ENCODE results near the gene BLID.

The BLID gene

DNA sequence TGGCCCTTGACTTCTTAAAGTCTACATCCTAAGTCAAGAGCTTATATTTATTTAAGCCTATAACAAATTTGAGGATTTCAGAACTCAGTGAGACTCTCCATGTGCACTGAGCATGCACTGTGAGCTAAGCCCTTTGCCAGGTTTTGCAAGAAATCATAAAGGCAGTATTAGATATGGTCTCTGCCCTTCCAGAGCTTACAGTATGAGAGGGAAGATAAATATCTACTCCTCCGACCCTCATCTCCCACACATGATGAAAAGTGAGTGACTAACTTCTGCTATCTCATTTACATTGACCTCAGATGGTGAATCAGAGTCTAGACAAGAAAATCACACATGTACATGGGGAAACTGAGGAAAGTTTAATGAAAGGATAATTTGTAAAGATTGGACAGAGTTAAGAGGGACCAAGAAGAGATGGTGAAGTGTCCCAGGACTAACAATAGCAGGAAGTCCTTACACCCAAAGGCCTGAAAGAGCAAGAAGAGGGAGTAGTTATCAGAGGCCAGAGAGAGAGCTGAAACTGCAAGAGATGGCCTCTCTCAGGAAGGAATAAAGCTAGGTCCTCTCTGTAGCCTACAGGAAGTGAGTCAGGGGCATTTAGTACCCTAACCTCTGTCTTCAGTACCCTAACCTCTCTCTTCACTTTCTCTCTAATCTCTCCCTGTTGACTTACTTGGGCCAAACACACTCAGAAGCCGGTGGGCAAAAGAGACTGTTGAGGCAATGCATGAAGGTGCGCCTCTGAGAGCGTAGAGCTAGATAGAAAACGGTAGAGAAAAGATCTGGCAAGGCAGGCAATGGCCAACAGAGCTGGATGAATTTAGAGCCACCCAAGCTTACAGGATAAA lies 23.0 kb upstream of the BLID start:
- DNase-seq = no peak

DNA sequence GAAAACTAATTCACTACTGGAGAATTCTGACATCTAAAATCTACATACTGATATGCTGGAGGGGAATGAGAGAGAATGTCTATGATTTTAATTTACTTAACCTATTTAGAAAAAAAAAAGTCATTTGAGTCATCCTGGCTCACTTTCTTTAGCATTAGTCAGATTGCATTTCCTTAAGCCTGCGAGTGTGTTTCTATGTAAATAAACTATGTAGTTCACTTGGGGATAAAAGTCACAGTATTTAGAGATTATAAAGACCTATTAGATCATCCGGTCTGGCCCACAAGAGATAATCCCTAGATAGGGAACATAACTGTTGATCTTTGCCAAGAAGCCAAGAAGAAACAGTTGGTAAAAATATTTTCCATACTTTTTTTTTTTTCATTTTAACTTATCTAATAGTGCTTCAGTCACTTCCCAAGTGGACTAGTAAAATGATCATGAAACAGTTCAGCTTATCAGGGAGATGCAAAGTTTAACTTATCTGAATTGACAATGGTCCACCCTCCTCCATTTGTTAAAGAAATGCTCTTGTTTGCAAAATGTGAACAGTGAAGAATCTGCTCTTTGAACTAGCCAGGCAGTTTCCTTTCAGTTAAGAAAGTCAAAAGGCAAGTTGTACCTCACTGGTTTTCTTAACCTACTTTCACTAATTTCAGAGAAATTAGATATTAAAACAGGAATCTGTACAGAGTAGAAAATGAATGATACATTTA lies 21.2 kb upstream of the BLID start:
- no peak for DNase-seq

GRCh38 chr11:122131126-122131525 lies 15.1 kb upstream of the BLID start:
- DNase-seq = no peak

GRCh38 chr11:122128146-122128545 lies 12.1 kb upstream of the BLID start:
- DNase-seq = no peak

DNA sequence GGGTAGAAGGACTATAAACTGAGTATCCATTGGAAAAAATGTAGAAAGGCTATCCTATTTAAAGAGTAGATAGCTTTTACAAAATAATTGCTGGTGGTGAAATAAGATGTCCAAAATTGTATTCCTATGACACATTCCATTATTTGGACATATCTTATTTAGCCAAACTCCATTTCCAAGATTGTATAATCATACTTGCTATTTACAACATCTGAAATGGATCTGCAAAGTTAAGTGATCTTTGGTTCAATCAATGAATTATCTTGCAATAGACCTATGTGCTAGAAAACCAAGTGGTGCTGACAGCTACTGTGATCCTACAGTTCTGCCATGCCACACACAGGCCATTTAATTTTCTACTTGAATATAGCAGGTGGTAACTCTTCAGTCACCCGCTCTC lies 11.0 kb upstream of the BLID start:
- peak in 1 of 3 experiments; percentile 37 for DNase-seq

GRCh38 chr11:122126024-122126688 lies 10.1 kb upstream of the BLID start:
- no peak for DNase-seq

DNA sequence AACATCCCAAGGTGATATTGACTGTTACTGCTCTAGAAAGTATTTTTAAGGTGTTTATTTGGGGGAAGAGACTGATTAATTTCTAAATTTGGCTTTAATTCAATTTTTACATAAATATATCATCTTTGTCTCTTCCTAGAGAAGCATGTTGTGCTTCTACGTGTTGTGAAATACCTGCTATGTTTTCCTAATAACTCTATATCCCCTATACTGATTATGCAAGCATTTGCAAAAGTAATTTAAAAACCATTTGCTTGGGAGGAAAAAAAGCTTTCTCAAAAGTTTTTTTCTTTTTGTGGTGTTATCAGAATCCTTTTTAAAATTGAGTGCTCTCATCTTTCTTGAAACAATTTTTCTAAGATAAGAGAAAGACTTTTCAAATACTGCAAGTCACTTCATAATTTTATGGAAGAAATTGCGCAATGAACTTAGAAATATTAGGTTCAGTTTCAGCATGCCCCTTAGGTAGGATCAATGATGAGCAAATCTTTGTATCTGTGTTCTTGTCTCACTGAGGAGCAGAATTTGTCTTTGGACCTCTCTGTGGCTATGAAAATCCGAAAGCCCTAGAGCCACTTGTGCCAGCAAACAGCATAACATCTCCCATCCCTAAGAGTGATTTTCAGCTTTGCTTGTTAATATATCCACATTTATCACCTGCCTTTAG lies 7.4 kb upstream of the BLID start:
- no peak for DNase-seq

GRCh38 chr11:122122179-122122578 lies 6.2 kb upstream of the BLID start:
- no peak for DNase-seq

GRCh38 chr11:122120096-122120495 lies 4.1 kb upstream of the BLID start:
- no peak for DNase-seq

- no peak for DNase-seq
These were observed 576 bp upstream of the BLID start for GRCh38 chr11:122116591-122116990.

- no peak for DNase-seq
These were observed 1.0 kb downstream of the BLID start for GRCh38 chr11:122114976-122115375.

GRCh38 chr11:122113836-122114825 lies 1.9 kb downstream of the BLID start:
- DNase-seq = no peak

- no peak for DNase-seq
These were observed 3.3 kb downstream of the BLID start for GRCh38 chr11:122112470-122113365.

- no peak for DNase-seq
These were observed 6.1 kb downstream of the BLID start for GRCh38 chr11:122109932-122110331.

- no peak for DNase-seq
These were observed 7.2 kb downstream of the BLID start for GRCh38 chr11:122108828-122109227.

DNA sequence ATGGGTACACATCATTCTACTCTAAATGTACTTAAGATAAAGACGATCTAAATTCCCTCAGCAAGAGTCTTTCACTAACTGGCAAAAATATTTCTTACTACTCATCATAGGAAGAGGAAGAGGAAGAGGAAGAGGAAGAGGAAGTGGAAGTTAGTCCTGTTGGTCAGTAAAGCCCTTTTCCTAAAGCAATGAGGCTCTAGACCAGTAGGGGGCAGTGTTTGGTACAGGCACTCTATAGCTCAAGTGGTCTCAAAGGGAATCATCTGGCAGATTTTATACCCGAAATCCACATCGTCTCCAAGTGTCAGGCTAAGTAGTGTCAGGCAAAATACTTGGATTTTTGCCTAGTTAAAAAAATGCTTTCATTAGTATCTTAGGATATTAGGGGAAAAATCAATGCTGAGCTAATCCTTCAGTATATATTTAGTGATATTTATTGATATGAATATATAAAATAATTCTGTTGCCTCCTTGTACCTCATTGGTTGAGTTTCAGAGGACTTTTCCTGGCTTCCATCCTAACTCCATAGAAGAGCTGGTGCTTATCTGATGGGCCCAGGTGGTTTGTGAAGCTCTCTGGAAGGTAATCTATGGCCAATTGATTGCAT lies 7.7 kb downstream of the BLID start:
- DNase-seq = peak in 2 of 3 experiments; percentile 29 to 83

DNA sequence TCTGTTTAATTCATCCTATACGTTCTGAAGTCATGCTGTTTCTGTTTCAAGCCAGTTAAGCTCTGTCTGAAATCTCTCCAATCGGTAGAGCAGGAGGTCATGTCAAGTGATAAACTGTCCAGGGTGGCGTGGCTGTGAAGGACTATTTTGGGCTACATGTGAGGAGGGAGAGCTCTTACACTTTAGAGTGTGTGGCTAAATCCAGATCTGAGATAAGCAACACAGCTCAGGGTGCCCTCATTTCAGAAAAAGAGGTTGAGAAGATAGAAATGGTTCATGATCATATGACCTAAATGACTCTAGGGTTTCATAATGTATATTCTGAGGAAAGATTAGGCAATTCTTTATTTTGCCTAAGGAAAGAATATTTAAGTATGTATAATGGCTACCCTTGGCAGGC lies 8.4 kb downstream of the BLID start:
- no peak for DNase-seq

DNA sequence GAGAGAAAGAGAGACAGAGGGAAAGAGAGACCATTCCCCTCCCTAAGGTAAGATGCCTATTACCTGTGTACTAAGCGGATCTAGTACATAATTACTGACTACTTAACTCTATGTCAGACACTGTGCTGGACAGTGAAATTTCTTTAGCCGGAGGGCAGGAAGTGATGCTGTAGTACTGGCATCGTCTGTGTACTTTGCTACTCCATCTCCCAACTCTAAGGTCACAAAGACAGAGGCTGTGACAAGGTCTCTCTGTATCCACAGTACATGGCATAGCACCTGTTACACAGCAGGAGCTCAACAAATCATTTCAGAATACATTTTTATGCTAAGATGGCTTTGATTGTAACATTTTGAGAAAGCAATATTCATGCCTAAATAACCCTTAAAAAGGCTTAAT lies 9.0 kb downstream of the BLID start:
- DNase-seq = no peak

- no peak for DNase-seq
These were observed 10.8 kb downstream of the BLID start for GRCh38 chr11:122105044-122105758.

DNA sequence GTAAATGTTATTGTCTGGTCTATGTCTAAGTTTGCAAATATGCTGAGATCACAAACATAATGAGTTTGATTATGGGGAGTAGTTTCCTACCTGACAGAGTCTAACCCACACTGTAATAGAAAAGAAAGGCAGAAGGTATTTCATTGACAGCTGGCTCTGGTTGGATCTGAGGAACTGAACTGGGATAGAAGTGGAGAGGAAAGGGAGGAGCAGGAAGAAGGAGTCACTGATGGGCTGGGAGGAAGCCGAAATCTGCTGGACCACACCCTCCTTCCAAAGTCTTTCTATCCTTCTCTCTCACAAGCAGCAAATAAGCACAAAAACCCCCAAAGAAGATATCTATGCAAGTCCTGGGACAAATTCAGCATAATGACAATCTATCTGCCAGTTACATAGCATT lies 11.7 kb downstream of the BLID start:
- DNase-seq = no peak
